Esophagus muscularis mucosa (tissue), 4 donors: ENCODE results near the gene GUCA2B.

Experiments
- EP300 ChIP-seq: sonication (generic); formaldehyde crosslinking; IDR thresholded peaks from one replicate; pipeline ENCODE4 v1.6.1; 2017; ENCODE audit warnings: antibody characterized with exemption
- POLR2A ChIP-seq: fragments of 450-650 bp; IDR thresholded peaks from one replicate; pipeline ENCODE4 v1.6.1; 2017; ENCODE audit warnings: antibody characterized with exemption, moderate library complexity, mild to moderate bottlenecking, low read depth
- POLR2AphosphoS5 ChIP-seq, 2 donors: sonication (generic); formaldehyde crosslinking; IDR thresholded peaks; one replicate each; pipeline ENCODE4 v1.6.1; 2017; ENCODE audit warnings: antibody characterized with exemption in 2 of 2
- TF ChIP-seq, protein P1 (sequence below), 3 experiments: fragments of 200-600 bp in 2 of 3; fragments of 450-650 bp in 1 of 3; sonication (generic) in 2 of 3; IDR thresholded peaks; one replicate each; pipeline ENCODE4 v1.5.1; 2017 to 2019; ENCODE audit warnings: antibody characterized with exemption in 3 of 3, mild to moderate bottlenecking in 2 of 3, moderate library complexity in 1 of 3

DNA sequence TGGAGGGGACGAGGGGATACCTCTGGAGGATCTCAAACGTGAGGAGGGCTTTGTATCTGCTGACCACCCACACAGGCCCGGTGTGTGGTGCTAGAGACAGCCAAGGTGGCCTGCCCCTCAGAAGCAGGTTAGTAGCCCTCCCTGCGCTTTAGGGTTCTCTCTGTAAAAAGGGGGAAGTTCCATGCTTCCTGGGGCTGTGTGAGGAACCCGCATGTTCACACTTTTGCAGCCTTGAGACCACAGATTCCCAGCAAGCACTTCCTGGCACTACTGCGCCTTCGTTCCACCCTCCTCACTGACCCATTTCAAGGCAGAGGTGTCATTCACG, 7.9 kb upstream of the GUCA2B start:
- no peak for TF ChIP-seq POLR2A
- TF ChIP-seq, protein P1, sequence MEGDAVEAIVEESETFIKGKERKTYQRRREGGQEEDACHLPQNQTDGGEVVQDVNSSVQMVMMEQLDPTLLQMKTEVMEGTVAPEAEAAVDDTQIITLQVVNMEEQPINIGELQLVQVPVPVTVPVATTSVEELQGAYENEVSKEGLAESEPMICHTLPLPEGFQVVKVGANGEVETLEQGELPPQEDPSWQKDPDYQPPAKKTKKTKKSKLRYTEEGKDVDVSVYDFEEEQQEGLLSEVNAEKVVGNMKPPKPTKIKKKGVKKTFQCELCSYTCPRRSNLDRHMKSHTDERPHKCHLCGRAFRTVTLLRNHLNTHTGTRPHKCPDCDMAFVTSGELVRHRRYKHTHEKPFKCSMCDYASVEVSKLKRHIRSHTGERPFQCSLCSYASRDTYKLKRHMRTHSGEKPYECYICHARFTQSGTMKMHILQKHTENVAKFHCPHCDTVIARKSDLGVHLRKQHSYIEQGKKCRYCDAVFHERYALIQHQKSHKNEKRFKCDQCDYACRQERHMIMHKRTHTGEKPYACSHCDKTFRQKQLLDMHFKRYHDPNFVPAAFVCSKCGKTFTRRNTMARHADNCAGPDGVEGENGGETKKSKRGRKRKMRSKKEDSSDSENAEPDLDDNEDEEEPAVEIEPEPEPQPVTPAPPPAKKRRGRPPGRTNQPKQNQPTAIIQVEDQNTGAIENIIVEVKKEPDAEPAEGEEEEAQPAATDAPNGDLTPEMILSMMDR (IDR thresholded peaks at IDR 0.05): no peak
- no peak for TF ChIP-seq POLR2AphosphoS5 (IDR thresholded peaks at IDR 0.05)
- no peak for TF ChIP-seq EP300
